SK-N-SH treated with all-trans-retinoic acid at 6 μM for 48 hours (cell line): Measurements from ENCODE around the gene KLHL1.
A peak's percentile ranks its signal among the peaks of the same experiment; 100 is the strongest.

Experiments used
- ATAC-seq: fragments of 200-7000 bp; cut with Tn5 transposase; 3 replicates; pipeline ENCODE4 v1.9.1; 2020; ENCODE audit warnings: mild to moderate bottlenecking, moderate library complexity
- BACH2 ChIP-seq: fragments of 250-450 bp; sonication (Bioruptor Pico); IDR thresholded peaks from 2 replicates; pipeline ENCODE4 v1.9.0; 2021; ENCODE audit warnings: mild to moderate bottlenecking, borderline replicate concordance
- CREB5 ChIP-seq: fragments of 250-450 bp; sonication (Bioruptor Pico); IDR thresholded peaks from 2 replicates; pipeline ENCODE4 v1.5.1; 2020; ENCODE audit warnings: low read depth, mild to moderate bottlenecking, moderate library complexity
- CSDC2 ChIP-seq: fragments of 250-450 bp; sonication (Bioruptor Pico); IDR thresholded peaks from 2 replicates; pipeline ENCODE4 v1.5.0; 2020; ENCODE audit warnings: mild to moderate bottlenecking, moderate library complexity
- GLIS3 ChIP-seq: fragments of 250-450 bp; sonication (Bioruptor Pico); IDR thresholded peaks from 2 replicates; pipeline ENCODE4 v1.5.0; 2020; ENCODE audit warnings: mild to moderate bottlenecking, moderate library complexity
- ISL1 ChIP-seq: fragments of 250-450 bp; sonication (Bioruptor Pico); IDR thresholded peaks from 2 replicates; pipeline ENCODE4 v2.1.2; 2022; ENCODE audit warnings: mild to moderate bottlenecking, moderate library complexity
- OSR1 ChIP-seq: fragments of 250-450 bp; sonication (Bioruptor Pico); IDR thresholded peaks from 2 replicates; pipeline ENCODE4 v1.8.0; 2022; ENCODE audit warnings: moderate library complexity, mild to moderate bottlenecking, inconsistent platforms
- PATZ1 ChIP-seq: fragments of 250-450 bp; sonication (Bioruptor Pico); IDR thresholded peaks from 2 replicates; pipeline ENCODE4 v1.8.0; 2020; ENCODE audit warnings: mild to moderate bottlenecking, moderate library complexity, borderline replicate concordance
- PPARA ChIP-seq: fragments of 250-450 bp; sonication (Bioruptor Pico); IDR thresholded peaks from 2 replicates; pipeline ENCODE4 v1.5.0; 2020; ENCODE audit warnings: mild to moderate bottlenecking, borderline replicate concordance
- RARB ChIP-seq: fragments of 250-450 bp; sonication (Bioruptor Pico); IDR thresholded peaks from 2 replicates; pipeline ENCODE4 v1.8.0; 2021; ENCODE audit warnings: mild to moderate bottlenecking, moderate library complexity
- SNAI2 ChIP-seq: fragments of 250-450 bp; sonication (Bioruptor Pico); IDR thresholded peaks from 2 replicates; pipeline ENCODE4 v1.5.0; 2020; ENCODE audit warnings: mild to moderate bottlenecking, moderate library complexity
- TCF4 ChIP-seq: fragments of 250-450 bp; sonication (Bioruptor Pico); IDR thresholded peaks from 2 replicates; pipeline ENCODE4 v1.8.0; 2021; ENCODE audit warnings: mild to moderate bottlenecking, moderate library complexity, borderline replicate concordance
- TOX ChIP-seq: fragments of 250-450 bp; sonication (Bioruptor Pico); IDR thresholded peaks from 2 replicates; pipeline ENCODE4 v1.8.0; 2021; ENCODE audit warnings: mild to moderate bottlenecking, moderate library complexity, borderline replicate concordance
- TSHZ2 ChIP-seq: fragments of 250-450 bp; sonication (Bioruptor Pico); IDR thresholded peaks from 2 replicates; pipeline ENCODE4 v1.5.0; 2020; ENCODE audit warnings: mild to moderate bottlenecking, moderate library complexity
- ZFP3 ChIP-seq: fragments of 250-450 bp; sonication (Bioruptor Pico); IDR thresholded peaks from 2 replicates; pipeline ENCODE4 v1.5.0; 2020; ENCODE audit warnings: mild to moderate bottlenecking, moderate library complexity
- ZFP30 ChIP-seq: fragments of 450-650 bp; formaldehyde crosslinking; IDR thresholded peaks from 2 replicates; pipeline ENCODE4 v1.5.0; 2022; ENCODE audit warnings: mild to moderate bottlenecking, moderate library complexity
- ZNF70 ChIP-seq: fragments of 450-650 bp; formaldehyde crosslinking; IDR thresholded peaks from 2 replicates; pipeline ENCODE4 v1.5.0; 2020; ENCODE audit warnings: mild to moderate bottlenecking, moderate library complexity
- ZNF8 ChIP-seq: fragments of 450-650 bp; formaldehyde crosslinking; IDR thresholded peaks from 2 replicates; pipeline ENCODE4 v1.5.0; 2020; ENCODE audit warnings: mild to moderate bottlenecking, moderate library complexity

KLHL1 gene

GRCh38 chr13:69690999-69691398 is 417.3 kb downstream of the KLHL1 start (continued):
- no peak for TF ChIP-seq TSHZ2
- TF ChIP-seq, all 23 proteins: peak for 0

- TF ChIP-seq ISL1 (CRISPR knock-in tag) (no peak), TSHZ2 (no peak), SNAI2 (CRISPR knock-in tag) (no peak), PATZ1 (CRISPR knock-in tag) (no peak), ZFP3 (CRISPR knock-in tag) (no peak), TCF4 (CRISPR knock-in tag) (no peak), ZNF70 (CRISPR knock-in tag) (no peak), ZNF8 (CRISPR knock-in tag) (no peak), CREB5 (CRISPR knock-in tag) (no peak)
- no peak for ATAC-seq
These were observed 424.1 kb downstream of the KLHL1 start for GRCh38 chr13:69683921-69684686.

GRCh38 chr13:69681722-69682121 is 426.5 kb downstream of the KLHL1 start:
- TF ChIP-seq PPARA (CRISPR knock-in tag) (no peak), ISL1 (CRISPR knock-in tag) (peak; percentile 22; the same call in 1 of the 2 replicates)
- ATAC-seq = no peak

- TF ChIP-seq GLIS3 (CRISPR knock-in tag) (no peak), BACH2 (no peak), TOX (CRISPR knock-in tag) (no peak), ZFP3 (CRISPR knock-in tag) (no peak), OSR1 (CRISPR knock-in tag) (no peak), ZNF8 (CRISPR knock-in tag) (no peak), CSDC2 (CRISPR knock-in tag) (no peak), PPARA (CRISPR knock-in tag) (no peak), RARB (CRISPR knock-in tag) (no peak), ZFP30 (no peak), TSHZ2 (no peak)
- no peak for ATAC-seq
These were observed 430.9 kb downstream of the KLHL1 start for GRCh38 chr13:69677343-69677742.
